ENCODE data around the gene TMEM218.
"Not testable (repeated sequence)": the region's sequence is repeated elsewhere in the genome, so short reads cannot be mapped to it uniquely, and the experiment has no call there.

TMEM218 gene

GRCh38 chr11:125075900-125076317 is 35.5 kb downstream of the TMEM218 start:
- DNase-seq (ENCODE audit: low read depth in 2 of 2): no peak

GRCh38 chr11:125075242-125075625 is 36.2 kb downstream of the TMEM218 start:
- DNase-seq (ENCODE audit: low read depth in 2 of 2): no peak

DNA sequence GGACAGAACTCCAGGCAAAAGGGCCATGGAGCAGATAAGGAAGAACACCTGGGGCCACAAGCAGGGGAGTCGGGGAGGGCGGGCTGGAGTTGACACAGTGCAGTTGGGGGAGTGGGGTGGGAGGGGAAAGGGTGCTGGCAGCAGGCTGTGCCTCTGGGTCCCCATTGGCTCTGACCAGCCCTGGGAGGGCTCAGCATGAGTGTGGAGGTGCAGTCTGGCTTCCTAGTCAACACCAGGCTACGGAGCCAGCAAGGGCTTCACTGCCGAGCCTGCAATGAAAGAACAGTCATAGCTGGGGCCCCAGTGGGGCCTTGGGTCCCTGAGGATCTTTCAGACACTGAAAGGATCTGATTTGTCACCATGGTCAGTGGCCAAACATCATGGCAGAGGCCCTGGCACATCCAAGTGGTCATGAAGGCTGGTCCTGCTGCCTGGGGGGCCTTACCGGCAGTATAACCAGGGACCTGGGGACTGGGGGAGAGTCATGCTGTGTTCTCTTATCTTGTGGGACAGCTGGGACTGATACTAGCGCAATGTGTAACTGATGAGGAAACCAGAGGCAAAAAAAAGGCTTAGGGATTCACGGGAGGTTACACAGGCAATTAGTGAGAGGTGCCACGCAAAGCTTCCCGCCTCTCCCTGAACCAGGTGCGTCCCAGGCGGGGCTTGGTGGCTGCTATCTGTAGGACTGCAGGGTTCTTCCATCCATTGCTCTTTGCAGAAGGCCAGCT is 36.8 kb downstream of the TMEM218 start:
- no peak for DNase-seq (ENCODE audit: low read depth in 2 of 2)

GRCh38 chr11:125073616-125074483 is 37.6 kb downstream of the TMEM218 start:
- no peak for DNase-seq (ENCODE audit: low read depth in 2 of 2)

DNA sequence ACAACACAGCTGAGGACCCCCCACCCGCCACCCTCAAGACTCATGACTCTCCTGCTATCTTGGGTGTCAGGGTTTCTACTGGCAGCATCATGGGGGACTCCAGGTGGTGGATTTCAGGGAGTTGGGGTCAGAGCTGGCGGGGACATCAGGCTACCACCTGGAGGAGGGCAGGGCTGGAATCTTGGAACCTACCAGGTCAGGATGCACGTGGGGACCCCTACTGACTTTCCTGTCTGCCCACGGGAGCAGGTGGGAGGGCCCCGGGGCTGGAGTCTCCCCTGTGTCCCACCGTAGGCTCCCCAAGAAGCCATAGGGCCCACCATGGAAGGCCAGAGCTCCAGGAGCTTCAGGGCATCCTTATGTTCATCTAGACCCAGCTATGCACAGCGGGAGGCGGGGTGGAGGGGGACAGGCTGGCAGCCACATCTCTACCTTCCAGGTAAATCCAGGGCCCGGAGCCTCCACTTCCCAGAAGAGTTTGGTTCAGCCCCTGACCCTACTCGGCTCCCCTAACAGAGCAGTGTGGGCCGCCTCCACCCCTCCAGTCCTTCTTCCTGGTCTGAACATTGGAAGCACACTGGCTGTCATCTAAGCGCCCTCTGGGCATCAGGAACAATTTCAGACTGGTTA is 38.4 kb downstream of the TMEM218 start:
- DNase-seq (ENCODE audit: low read depth in 2 of 2): no peak

DNA sequence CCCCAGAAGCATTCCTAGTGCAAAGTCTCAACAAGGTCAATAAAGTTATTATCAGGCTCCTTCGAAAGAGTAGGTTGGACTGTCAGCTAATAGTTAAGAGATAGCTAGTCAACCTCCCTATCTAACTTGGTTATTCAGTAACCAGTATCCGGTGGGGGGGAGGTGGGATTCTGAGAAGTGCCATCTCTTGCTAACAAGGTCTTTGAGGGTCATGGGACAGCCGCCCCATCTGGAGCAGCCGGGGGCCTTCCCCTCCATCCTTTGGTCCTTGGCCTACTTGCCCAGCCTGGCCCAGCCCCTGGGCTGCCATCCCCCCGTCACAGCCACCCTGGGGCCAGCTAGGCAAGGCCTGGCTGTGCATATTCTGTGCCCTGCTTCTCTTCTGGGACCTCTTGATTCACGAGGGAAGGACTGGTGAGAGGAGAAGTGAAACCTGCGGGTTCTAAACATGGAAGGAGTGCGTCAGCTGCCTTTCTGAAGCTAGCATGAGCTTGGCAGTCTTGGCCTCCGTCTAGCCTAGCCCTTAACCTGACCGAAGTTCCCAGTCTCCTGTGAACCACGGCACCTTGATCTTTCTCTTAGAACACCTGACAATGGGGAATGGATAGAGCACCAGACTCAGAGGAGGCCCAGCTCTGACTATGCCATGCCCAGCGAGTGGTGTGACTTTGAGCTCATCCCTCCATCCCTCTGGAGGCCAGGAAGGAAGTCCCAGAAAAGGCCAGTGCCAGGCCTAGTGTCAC is 39.0 kb downstream of the TMEM218 start:
- no peak for DNase-seq (ENCODE audit: low read depth in 2 of 2)

GRCh38 chr11:125071846-125072217 is 39.6 kb downstream of the TMEM218 start:
- DNase-seq (ENCODE audit: low read depth in 2 of 2): no peak

DNA sequence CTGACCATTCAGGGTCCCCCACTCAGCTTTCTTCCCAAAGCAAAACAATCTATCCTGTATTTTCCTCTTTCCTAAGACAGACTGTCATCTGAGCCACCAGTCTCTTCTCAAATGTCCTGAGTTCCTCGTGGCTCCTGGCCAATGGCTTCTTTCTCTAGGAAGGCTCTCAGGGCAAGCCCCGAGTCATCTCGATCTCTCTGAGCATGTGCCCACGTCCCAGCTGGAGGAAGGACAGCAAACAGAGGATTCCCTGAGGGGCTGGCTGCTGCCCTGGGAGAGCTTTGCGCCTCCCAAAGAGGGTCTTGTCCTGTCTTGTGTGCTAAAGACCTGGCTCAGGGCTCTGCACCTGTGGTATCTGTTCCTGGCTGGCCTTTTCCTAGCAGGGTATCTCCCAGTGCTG is 40.0 kb downstream of the TMEM218 start:
- no peak for DNase-seq (ENCODE audit: low read depth in 2 of 2)

DNA sequence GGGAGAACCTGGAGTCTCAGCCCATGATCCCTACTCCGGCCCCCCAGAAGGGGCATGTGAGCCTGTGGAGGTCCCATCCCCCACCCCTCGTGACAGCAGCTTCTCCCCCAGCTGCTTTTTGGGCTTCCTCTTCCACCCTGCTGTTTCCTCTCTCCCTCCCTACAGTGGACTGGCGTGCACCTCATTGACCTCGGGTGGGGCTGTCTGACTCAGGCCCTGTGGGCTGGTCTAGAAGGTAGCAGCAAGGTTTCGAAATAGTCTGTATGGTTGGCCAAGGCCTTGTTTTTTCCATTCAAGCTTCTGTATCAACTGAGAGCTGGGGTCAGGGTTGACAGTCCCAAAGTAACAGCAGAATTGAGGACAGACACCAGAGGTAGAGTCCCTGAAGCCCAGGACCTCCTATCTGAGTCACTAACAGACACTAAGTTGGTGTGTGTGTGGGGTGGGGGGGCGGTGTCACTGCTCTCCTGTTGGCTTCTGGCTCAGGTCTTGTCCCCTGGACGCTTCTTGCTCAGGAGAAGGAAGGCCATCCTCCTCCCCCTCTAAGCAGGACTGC is 40.6 kb downstream of the TMEM218 start:
- no peak for DNase-seq (ENCODE audit: low read depth in 2 of 2)

- DNase-seq (ENCODE audit: low read depth in 2 of 2): no peak
Observed at GRCh38 chr11:125069796-125070195, 41.6 kb downstream of the TMEM218 start.

GRCh38 chr11:125069008-125069407 is 42.4 kb downstream of the TMEM218 start:
- no peak for DNase-seq (ENCODE audit: low read depth in 2 of 2)

DNA sequence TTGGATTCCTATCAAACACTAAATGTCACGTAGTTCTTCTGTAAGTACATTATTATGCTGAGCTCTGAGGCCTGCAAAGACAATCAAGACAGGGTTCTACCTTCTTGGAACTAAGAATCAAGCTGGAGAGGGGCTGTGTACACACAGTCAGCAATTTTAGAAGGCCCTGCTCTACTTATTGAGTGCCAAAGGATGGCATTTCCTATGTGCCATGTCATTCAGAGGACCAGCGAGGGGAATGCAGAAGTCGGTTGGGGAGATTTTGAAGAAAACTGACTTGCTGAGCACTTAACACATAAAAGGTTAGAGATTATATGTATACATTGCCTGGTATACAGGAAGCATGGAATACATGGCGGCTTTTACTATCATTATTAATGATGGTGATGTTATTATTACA is 43.1 kb downstream of the TMEM218 start:
- DNase-seq (ENCODE audit: low read depth in 2 of 2): no peak

DNA sequence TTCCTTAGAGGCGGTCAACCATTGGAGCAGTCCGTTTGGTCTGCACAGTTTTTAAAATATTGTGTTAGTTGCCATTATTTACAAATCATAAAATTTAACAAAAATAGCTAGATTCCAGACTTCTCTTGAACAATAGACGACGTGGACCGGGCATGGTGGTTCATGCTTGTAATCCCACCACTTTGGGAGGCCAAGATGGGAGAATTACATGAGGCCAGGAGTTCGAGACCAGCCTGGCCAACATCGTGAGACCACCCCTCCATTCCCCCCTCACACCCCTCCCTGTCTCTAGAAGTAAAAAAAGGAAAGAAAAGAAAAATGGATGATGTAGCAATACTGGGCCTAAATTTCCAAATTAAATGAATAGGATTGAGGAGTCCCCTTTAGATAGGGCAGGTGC is 47.4 kb downstream of the TMEM218 start:
- DNase-seq (ENCODE audit: low read depth in 2 of 2): no peak

- DNase-seq (ENCODE audit: low read depth in 2 of 2): no peak
Observed at GRCh38 chr11:125063429-125064043, 47.9 kb downstream of the TMEM218 start.

DNA sequence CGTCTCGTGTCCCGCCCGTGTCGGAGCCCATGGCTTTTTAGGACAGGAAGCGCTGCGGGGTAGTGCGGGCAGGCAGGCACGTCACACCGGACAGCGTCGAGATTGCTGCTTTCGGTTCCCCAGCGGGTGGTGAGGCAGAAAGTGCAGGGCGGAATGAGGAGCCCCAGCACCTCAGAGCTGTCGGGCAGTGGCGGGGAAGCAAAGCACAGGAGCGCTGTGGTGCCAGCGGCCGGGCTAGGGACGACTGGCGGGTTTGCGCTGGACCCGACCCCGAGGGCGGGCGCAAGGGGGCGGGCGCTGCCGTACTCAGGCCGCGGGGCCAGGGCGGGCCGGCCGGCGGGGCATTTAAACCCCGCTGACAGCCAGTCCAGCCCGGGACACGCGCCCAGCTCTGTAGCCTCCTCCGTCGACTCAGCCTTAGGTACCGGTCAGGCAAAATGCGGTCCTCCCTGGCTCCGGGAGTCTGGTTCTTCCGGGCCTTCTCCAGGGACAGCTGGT is 48.4 kb downstream of the TMEM218 start, which contains the start of gene SLC37A2:
SLC37A2 (plus strand) TSS at position 375 of the 498 bp plus-strand sequence; CDS start at position 438, 63 bp downstream.
- DNase-seq (ENCODE audit: low read depth in 2 of 2): peak; percentile 20 to 22

DNA sequence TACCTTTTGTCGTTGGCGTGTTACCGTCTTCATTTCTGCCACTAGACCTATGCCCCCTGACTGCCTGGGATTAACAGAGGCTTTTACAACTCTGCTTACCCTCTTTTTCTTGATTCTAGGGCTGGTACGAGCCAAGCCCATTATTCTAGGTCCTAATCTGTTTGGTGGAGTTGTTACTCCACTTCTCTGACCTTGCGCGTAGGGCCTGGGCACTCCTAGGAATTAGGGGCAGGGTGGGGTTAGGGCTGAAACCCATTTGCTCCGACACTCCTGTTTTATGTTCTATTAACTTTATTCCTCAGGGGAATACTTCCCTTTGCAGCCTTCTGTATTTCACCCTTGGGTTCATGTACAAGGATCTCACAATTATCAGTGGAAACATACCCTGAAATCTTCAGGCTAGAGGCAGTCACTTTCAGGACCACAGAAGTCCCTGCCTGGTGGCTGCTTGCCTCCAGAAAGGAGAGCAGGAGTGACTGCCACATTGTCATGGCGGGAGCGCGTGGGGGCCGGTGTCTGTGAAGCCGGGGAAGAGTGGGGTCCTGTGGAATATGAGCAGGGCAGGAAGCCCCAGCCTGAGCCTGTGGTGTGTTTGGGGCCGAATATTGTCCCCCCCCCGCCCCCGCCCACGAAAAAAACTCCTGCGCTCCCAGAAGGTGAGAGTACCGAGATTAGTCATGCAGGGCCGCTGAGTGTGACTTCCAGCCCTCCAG is 49.1 kb downstream of the TMEM218 start:
- DNase-seq (ENCODE audit: low read depth in 2 of 2): no peak

- no peak for DNase-seq (ENCODE audit: low read depth in 2 of 2)
Observed at GRCh38 chr11:125061281-125061680, 50.1 kb downstream of the TMEM218 start.

- DNase-seq (ENCODE audit: low read depth in 2 of 2): no peak
Observed at GRCh38 chr11:125057693-125058016, 53.8 kb downstream of the TMEM218 start.

GRCh38 chr11:125056931-125057692 is 54.3 kb downstream of the TMEM218 start:
- DNase-seq (ENCODE audit: low read depth in 2 of 2): no peak

DNA sequence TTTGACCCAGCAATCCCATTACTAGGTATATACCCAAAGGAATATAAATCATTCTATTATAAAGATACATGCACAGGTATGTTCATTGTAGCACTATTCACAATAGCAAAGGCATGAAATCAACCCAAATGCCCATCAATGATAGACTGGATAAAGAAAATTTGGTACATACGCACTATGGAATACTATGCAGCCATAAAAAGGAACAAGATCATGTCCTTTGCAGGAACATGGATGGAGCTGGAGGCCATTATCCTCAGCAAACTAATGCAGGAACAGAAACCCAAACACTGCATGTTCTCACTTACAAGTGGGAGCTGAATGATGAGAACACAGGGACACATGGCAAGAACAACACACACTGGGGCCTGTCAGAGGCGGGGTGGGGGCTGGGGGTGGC is 55.3 kb downstream of the TMEM218 start:
- DNase-seq (ENCODE audit: low read depth in 2 of 2): not testable (repeated sequence)

Measured in stimulated activated CD4-positive, alpha-beta T cell treated with anti-CD3 and anti-CD28 coated beads, Interleukin-1b, Interleukin-23, amount 100 ng/mL, for 4 hours (primary cell).